ENCODE results near the gene PTPN2. TPM values are rescaled to one million over a fixed set of nuclear protein-coding genes. Genes with fewer than 3 reads are reported as not detected.
"Not testable (repeated sequence)": the region's sequence is repeated elsewhere in the genome, so short reads cannot be mapped to it uniquely, and the experiment has no call there.

PTPN2 gene
- total RNA-seq, 2 experiments from 2014 or later, result 64.9 to 68.1 TPM

DNA sequence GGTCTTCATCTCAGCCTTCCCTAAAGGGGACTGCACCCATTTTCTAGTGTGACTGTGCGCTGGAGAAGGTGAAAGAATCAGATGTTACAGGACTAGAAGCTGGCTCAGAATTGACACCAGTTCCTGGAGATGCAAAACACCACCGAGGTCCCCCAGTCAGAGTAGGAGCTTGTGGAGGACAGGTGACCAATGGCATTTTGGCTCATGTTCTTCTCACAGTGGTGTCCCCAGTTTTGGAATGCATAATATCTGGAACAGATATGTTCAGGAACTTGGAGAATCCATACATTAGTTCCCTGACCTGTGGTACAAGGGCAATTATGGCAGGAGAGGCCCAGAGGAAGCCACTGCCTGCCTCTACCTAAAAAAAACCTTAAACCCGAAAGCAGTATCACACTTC is 114.9 kb downstream of the PTPN2 start:
- no peak for ATAC-seq (ENCODE audit: low read depth)
- no peak overlapping the region for H3K4me3 Mint-ChIP-seq
- DNase-seq, result no peak
- H3K27me3 Mint-ChIP-seq, result no peaks in the 10 kb centered on the region
- no peak overlapping the region for H3K27ac Mint-ChIP-seq
- POLR2A ChIA-PET, result no interaction called here
- no peaks in the 10 kb centered on the region for H3K9me3 Mint-ChIP-seq
- H3K36me3 Mint-ChIP-seq, result peaks cover 3% of the 10 kb centered on the region
- H3K4me1 Mint-ChIP-seq, result no peaks in the 10 kb centered on the region

DNA sequence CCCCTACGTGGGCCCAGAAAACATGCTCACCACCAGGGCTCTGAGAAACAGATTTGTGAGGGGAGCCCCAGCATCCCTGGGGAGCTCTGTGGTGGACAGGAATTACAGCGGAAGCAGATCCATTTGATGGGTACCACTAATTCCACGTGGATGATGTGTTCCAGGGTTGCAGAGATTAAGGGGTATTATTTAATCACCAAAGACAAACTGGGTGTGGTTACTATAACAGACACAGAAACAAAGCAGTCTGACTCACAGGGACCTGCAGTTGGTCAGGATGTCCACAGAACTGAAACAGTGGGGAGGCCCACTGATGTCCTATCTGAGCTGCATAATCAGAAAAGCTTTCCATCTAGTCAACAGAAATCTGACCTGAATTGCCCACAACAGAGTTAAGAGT is 115.4 kb downstream of the PTPN2 start:
- no peaks in the 10 kb centered on the region for H3K4me1 Mint-ChIP-seq
- H3K9me3 Mint-ChIP-seq, result no peaks in the 10 kb centered on the region
- no peak overlapping the region for H3K4me3 Mint-ChIP-seq
- H3K27me3 Mint-ChIP-seq, result no peaks in the 10 kb centered on the region
- POLR2A ChIA-PET, result interaction anchor here (0.5 kb wide), 1 partner anchor 168 kb away, joined by 3 read pairs; no protein-coding TSS in a partner anchor
- DNase-seq (no peak), ATAC-seq (ENCODE audit: low read depth) (no peak)
- no peak overlapping the region for H3K27ac Mint-ChIP-seq
- H3K36me3 Mint-ChIP-seq, result peaks cover 3% of the 10 kb centered on the region

DNA sequence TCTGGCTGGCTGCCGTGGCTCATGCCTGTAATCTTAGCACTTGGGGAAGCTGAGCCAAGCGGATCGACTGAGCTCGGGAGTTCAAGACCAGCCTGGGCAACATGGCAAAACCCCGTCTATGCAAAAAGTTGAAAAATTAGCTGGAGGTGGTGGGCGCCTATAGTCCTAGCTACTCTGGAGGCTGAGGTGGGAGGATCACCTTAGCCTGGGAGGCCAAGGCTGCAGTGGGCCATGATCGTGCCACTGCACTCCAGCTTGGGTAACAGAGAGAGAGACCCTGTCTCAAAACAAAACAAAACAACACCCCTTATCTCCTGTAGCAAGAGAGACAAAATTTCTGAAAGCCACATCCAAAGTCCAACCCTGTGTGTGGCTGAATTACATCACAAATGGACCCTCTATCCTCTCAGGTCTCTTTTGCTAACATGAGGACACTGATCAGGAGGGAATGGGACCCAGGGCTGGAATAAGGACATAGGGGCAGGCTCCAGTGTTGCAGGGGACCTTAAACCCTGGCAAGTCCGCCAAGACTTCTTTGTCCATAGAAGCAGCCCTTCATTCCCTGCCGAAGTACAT is 116.4 kb downstream of the PTPN2 start:
- H3K27me3 Mint-ChIP-seq, result no peaks in the 10 kb centered on the region
- ATAC-seq (ENCODE audit: low read depth) (no peak), DNase-seq (no peak)
- H3K4me3 Mint-ChIP-seq, result no peak overlapping the region
- POLR2A ChIA-PET, result no interaction called here
- peaks cover 4% of the 10 kb centered on the region for H3K36me3 Mint-ChIP-seq
- H3K4me1 Mint-ChIP-seq, result no peaks in the 10 kb centered on the region
- H3K27ac Mint-ChIP-seq, result no peak overlapping the region
- H3K9me3 Mint-ChIP-seq, result no peaks in the 10 kb centered on the region

- no peaks in the 10 kb centered on the region for H3K4me1 Mint-ChIP-seq
- H3K4me3 Mint-ChIP-seq, result no peak overlapping the region
- peaks cover 3% of the 10 kb centered on the region for H3K36me3 Mint-ChIP-seq
- H3K27me3 Mint-ChIP-seq, result no peaks in the 10 kb centered on the region
- POLR2A ChIA-PET, result no interaction called here
- ATAC-seq (ENCODE audit: low read depth) (no peak), DNase-seq (no peak)
- H3K27ac Mint-ChIP-seq, result no peak overlapping the region
- no peaks in the 10 kb centered on the region for H3K9me3 Mint-ChIP-seq
Observed at GRCh38 chr18:12766986-12767433, 117.0 kb downstream of the PTPN2 start.

- Mint-ChIP-seq H3K36me3 (peaks cover 2% of the 10 kb centered on the region), H3K27me3 (no peaks in the 10 kb centered on the region), H3K9me3 (no peaks in the 10 kb centered on the region), H3K4me1 (no peaks in the 10 kb centered on the region), H3K27ac (no peak overlapping the region), H3K4me3 (no peak overlapping the region)
- POLR2A ChIA-PET, result no interaction called here
- DNase-seq (no peak), ATAC-seq (ENCODE audit: low read depth) (no peak)
Observed at GRCh38 chr18:12765586-12765985, 118.5 kb downstream of the PTPN2 start.

GRCh38 chr18:12765126-12765525 is 118.9 kb downstream of the PTPN2 start:
- H3K9me3 Mint-ChIP-seq, result no peaks in the 10 kb centered on the region
- DNase-seq, result no peak
- no peak overlapping the region for H3K27ac Mint-ChIP-seq
- peak; percentile 33 for ATAC-seq (ENCODE audit: low read depth)
- POLR2A ChIA-PET, result no interaction called here
- H3K4me3 Mint-ChIP-seq, result no peak overlapping the region
- no peaks in the 10 kb centered on the region for H3K27me3 Mint-ChIP-seq
- H3K36me3 Mint-ChIP-seq, result peaks cover 2% of the 10 kb centered on the region
- no peaks in the 10 kb centered on the region for H3K4me1 Mint-ChIP-seq

DNA sequence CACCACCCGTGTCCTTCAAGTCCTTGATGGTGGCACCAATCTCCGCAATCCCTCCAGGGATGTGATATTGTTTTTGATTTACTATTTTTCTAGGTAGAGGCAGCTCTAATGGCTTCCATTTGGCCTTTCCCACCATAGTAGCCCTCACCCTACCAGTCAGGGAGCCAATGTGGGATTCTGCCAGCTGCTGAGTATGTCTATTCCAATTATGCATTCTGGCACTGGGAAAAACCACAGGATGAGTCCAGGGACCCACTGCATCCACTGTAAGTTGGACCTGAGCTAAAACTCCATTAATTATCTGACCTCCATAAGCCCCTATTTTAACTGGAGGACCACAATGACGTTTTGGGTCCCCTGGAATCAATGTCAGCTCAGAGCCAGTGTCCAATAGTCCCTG is 125.5 kb downstream of the PTPN2 start:
- H3K27ac Mint-ChIP-seq; DNase-seq; H3K9me3 Mint-ChIP-seq; H3K27me3 Mint-ChIP-seq; ATAC-seq (ENCODE audit: low read depth); H3K4me1 Mint-ChIP-seq; POLR2A ChIA-PET; H3K4me3 Mint-ChIP-seq; H3K36me3 Mint-ChIP-seq: not testable (repeated sequence)

GRCh38 chr18:12756619-12757239 is 127.3 kb downstream of the PTPN2 start:
- H3K27me3 Mint-ChIP-seq; DNase-seq; H3K36me3 Mint-ChIP-seq; POLR2A ChIA-PET; H3K4me1 Mint-ChIP-seq; ATAC-seq (ENCODE audit: low read depth); H3K4me3 Mint-ChIP-seq; H3K9me3 Mint-ChIP-seq; H3K27ac Mint-ChIP-seq: not testable (repeated sequence)

DNA sequence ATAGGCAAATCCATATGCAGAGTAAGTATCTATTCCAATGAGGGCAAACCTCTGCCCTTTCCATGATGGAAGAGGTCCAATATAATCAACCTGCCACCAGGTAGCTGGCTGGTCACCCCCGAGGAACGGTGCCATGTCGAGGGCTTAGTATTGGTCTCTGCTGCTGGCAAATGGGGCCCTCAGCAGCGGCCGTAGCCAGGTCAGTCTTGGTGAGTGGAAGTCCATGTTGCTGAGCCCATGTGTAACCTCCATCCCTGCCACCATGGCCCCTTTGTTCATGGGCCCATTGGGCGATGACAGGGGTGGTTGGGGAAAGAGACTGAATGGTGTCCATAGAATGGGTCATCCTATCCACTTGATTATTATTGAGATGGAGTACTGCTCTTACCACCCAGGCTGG is 128.4 kb downstream of the PTPN2 start:
- H3K27me3 Mint-ChIP-seq; ATAC-seq (ENCODE audit: low read depth); DNase-seq; H3K4me3 Mint-ChIP-seq; H3K36me3 Mint-ChIP-seq; H3K9me3 Mint-ChIP-seq; H3K4me1 Mint-ChIP-seq; H3K27ac Mint-ChIP-seq; POLR2A ChIA-PET: not testable (repeated sequence)

GRCh38 chr18:12754511-12754910 is 129.5 kb downstream of the PTPN2 start:
- Mint-ChIP-seq H3K9me3 (no peaks in the 10 kb centered on the region), H3K27ac (no peak overlapping the region), H3K36me3 (no peaks in the 10 kb centered on the region), H3K4me1 (peaks cover 10% of the 10 kb centered on the region), H3K4me3 (no peak overlapping the region), H3K27me3 (no peaks in the 10 kb centered on the region)
- POLR2A ChIA-PET, result no interaction called here
- DNase-seq (no peak), ATAC-seq (ENCODE audit: low read depth) (no peak)

GRCh38 chr18:12751891-12752290 is 132.1 kb downstream of the PTPN2 start:
- Mint-ChIP-seq H3K4me1 (peaks cover 10% of the 10 kb centered on the region), H3K27ac (no peak overlapping the region), H3K4me3 (no peak overlapping the region), H3K27me3 (no peaks in the 10 kb centered on the region), H3K9me3 (no peaks in the 10 kb centered on the region), H3K36me3 (no peaks in the 10 kb centered on the region)
- DNase-seq (no peak), ATAC-seq (ENCODE audit: low read depth) (no peak)
- POLR2A ChIA-PET, result interaction anchor here (1.0 kb wide), 1 partner anchor 239 kb away, joined by 3 read pairs; the partner anchor contains the start of gene CEP192

DNA sequence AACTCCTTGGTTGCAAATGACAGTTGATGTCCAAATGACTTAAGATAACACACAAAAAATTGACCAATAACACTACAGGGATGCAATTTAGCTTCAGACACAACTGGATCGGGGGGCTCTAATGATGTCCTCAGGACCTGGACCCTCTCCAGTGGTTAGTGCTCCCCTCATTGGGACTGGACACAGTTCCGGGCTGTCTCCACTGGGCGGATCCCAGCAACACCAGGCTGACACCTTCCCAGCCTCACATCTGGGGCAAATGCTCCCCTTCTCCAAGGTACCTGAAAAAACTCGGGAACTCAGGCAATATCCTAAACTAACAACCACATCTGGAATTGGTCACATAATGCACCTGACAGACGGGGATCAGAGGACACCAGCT is 132.5 kb downstream of the PTPN2 start:
- Mint-ChIP-seq H3K27ac (no peak overlapping the region), H3K36me3 (no peaks in the 10 kb centered on the region), H3K9me3 (no peaks in the 10 kb centered on the region), H3K4me1 (peaks cover 10% of the 10 kb centered on the region), H3K4me3 (no peak overlapping the region), H3K27me3 (no peaks in the 10 kb centered on the region)
- ATAC-seq (ENCODE audit: low read depth) (no peak), DNase-seq (no peak)
- POLR2A ChIA-PET, result interaction anchor here (1.0 kb wide), 1 partner anchor 240 kb away, joined by 3 read pairs; the partner anchor contains the start of gene CEP192

DNA sequence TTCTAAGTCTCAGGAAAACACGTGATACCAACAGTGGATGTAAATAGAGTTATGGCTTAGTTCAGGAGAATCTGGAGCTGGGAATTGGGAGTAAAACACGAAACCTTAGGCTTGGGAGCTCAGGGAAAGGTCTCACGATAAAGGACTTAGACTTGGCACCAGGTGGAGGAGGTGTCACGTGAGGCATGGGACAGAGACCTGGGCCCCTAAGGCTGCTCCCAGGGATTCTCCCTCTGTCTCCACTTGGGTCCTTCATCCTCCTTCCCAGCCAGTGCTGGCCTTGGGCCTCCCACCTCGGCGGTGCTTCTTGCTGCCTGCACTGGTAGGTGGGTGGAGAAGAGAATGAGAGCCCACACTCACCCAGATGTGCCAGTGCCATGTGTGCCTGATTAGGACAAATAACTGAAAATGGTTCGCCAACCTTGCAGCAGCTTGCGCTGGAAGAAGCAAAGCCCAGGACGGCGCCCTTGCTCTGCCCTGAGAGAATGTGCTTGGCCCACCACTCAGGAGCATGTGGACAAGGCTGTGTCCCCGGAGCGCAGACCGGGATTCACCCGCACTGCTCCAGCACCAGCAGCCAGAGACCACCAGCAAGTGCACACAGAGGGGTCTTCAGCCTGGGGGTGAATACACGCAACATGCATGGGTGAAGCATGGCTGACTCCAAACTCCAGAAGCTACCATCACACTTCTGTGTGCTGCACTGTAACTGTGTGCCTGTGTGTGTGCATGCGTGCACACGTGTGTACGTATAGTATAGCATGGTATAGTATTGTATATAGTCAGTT is 133.1 kb downstream of the PTPN2 start:
- no peak overlapping the region for H3K4me3 Mint-ChIP-seq
- DNase-seq (no peak), ATAC-seq (ENCODE audit: low read depth) (no peak)
- H3K27ac Mint-ChIP-seq, result peak overlapping the region; percentile 62
- peaks cover 10% of the 10 kb centered on the region for H3K4me1 Mint-ChIP-seq
- H3K27me3 Mint-ChIP-seq, result no peaks in the 10 kb centered on the region
- no peaks in the 10 kb centered on the region for H3K36me3 Mint-ChIP-seq
- POLR2A ChIA-PET, result interaction anchor here (1.0 kb wide), 1 partner anchor 240 kb away, joined by 3 read pairs; the partner anchor contains the start of gene CEP192
- no peaks in the 10 kb centered on the region for H3K9me3 Mint-ChIP-seq
